H1 (cell line): ENCODE results near the gene TDRD9. TPM values are rescaled to one million over a fixed set of nuclear protein-coding genes. Genes with fewer than 3 reads are reported as not detected.

Source experiments
- polyA plus RNA-seq, 7 experiments: library from polyadenylated mRNA; depleted of rRNA in 3 of 7; stranded (reverse) in 5 of 7; unstranded in 2 of 7; fragments of >200 nt in 5 of 7; fragments of 200-250 nt in 2 of 7; gene quantifications; 1 replicate in 5 of 7; 2 replicates in 1 of 7; 4 replicates in 1 of 7; pipeline versions ENCODE4 v1.2.1 to v1.2.3, GENCODE V29; 2011 to 2013; ENCODE audit warnings: missing spikeins in 2 of 7, mixed read lengths in 2 of 7
- total RNA-seq: library from RNA; stranded (reverse); fragmentation: NEBNext Ultra II Directional; extraction: Animal tissue kit (Norgen Biotek cat#: 25700); gene quantifications from 2 replicates; pipeline ENCODE4 v1.2.1, GENCODE V29; 2021
- TF ChIP-seq, protein P1 (sequence below): IDR thresholded peaks from 2 replicates; pipeline ENCODE4 v1.6.1; 2012; ENCODE audit warnings: low read length, inconsistent platforms

TDRD9 gene
- total and polyA plus RNA-seq, 2 of the 8 experiments (the other 6 are each of a cell fraction or from before 2014, with no cell fraction given), result not detected

DNA sequence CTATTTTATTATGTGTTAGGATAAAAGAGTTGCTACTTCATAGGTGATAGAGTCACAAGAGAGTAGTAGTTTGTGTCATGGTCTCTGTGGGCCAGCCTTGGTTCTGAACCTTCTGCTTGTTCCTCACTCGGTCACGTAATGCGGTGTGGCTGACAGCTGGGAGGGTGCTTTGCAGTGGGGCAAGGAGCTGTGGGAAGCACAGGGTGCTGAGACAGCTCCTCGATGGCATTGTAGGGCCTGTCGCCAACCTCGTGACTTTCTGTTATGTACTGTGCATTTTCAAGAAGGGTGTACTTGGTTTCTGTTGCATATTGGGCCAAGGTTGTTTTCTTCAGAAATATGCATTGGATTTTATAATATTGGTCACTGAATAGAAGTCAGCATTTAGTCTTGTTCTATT, 75.4 kb downstream of the TDRD9 start (continued):
- TF ChIP-seq, protein P1, sequence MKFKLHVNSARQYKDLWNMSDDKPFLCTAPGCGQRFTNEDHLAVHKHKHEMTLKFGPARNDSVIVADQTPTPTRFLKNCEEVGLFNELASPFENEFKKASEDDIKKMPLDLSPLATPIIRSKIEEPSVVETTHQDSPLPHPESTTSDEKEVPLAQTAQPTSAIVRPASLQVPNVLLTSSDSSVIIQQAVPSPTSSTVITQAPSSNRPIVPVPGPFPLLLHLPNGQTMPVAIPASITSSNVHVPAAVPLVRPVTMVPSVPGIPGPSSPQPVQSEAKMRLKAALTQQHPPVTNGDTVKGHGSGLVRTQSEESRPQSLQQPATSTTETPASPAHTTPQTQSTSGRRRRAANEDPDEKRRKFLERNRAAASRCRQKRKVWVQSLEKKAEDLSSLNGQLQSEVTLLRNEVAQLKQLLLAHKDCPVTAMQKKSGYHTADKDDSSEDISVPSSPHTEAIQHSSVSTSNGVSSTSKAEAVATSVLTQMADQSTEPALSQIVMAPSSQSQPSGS, result no peak
